HG02870 (cell line): ENCODE results near the gene QSOX1.

Experiments
- ATAC-seq: cut with Tn5 transposase; IDR thresholded peaks from one replicate; pipeline ENCODE4 v1.9.1; 2021; ENCODE audit warnings: mild to moderate bottlenecking, moderate library complexity; ENCODE audit not compliant: unreplicated experiment

Gene QSOX1

DNA sequence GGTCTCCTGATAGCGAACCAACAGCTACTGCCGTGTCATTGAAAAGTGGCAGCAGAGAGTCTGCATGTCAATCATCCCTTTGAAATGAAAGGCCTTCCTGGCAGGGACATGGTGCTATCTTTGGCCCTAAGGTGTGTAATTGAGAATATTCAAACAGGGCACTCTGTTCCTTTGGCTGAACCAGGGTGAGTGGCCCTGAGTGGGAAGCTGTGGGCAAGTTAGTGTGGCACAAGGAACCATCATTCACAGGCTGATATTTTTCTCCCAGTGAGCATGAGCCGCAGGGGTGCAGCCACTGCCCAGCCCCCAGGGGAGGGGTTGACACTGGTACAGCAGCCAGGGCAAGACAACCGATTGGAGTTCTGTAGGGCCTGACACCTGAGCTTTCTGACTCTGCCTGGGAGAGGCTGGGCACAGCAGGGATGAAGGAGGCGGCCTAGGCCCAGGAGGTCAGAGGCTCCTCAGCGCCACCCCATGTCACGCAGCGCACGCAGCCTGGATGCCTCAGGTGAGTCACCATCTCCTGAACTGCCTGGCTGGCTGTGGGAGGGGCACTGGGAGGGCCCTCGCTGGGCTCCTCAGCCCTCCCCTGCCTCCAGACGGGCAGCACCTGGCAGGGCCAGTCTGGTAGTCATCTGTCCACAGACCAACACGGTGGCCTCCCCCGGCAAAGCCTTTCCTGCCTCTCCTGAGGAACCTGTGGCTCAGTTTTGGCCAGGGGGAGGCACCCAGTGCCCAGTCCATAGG is 13.2 kb downstream of the QSOX1 start:
- no peak for ATAC-seq

DNA sequence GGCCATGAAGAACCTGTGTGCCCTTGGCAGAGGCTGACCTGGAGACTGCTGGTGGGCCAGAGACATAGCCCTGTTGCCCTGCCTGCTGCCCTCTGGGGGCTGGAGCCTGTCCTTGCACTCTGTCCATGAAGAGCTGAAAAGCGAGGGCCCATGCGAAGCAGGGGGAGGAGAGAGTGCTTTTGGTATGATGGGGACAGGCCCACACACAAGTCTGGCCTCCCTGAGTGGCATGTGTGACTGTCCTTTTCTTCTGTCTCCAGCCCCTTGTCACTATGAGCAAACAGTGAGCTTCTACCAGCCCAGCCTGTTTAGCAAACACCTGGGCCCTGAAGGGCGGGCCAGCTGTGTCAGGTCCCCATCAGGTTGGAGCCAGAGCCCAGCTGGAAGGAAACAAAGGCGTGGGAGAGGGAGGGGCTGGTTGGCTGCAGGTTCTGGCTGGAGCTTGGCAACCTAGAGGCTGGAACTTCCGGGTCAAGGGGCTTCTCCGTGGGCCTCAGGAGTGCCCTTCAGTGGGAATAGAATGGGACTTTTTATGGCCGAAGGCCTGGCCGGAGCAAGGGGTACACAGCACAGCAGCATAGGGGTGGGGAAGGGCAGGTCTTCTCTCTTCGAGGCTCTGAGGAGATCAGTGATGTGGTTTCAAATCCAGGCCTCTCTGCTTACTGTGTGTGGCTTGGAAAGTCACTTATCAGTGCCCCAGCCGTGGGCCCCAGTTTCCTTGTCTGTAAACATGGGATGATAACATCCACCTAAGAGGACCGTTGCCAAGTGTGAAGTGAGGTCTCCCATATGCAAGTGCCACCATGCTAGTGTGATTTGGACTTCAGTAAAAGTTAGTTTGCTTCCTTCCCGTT is 14.3 kb downstream of the QSOX1 start:
- ATAC-seq = peak; percentile 85

DNA sequence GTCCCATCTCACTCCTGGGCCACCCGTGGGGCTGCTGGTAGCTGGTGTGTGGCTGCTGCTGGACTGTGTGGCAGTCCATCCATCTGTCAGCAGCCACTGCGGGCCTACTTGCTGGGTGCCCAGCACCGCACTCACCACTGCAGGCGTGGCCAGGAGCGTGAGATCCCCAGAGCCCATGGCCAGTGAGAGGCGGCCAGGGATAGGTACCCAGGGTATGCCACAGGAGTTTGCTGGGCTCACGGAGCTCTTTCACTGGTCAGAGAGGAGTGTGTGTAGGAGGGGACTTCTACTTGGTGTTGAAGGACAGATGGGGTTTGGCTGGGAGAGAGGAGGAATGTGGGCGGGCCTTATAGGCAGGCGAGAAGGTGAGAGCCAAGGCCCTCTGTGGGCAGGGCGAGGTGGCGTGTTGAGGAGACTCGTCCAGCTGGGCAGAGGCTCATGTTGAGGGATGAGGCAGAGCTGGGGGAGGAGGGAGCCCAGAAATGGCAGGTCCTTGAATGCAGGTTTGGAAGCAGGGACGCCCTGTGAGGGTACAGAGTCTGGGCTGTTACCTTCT is 15.0 kb downstream of the QSOX1 start:
- ATAC-seq = no peak

DNA sequence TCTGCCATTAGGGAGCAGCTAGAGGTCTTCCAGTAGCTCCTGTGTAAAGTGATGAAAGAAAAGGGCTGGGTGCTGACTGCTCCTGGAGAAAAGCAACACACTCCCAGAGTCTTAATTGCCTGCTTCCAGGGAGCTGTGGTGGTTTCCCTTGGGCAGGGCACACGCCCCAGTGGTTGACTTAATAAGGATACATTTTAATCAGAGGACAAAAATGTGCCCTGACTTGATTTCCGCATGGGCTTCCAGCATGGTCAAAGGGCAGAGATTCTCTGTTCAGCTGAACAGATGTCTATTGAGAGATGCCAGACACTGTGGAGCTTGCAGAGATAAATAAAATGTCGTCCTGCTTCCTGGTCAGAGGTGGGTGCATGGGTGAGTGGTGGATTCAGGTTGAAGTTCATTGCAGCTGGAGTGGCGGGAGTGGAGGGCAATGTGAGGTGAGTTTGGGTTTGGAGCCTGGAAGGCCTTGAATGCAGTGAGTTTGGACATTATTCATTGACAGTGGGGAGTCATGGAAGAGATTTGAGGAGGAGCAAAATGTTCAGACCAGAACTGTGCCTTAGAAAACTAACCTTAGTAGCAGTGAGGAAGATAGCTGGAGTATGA is 16.0 kb downstream of the QSOX1 start:
- no peak for ATAC-seq

DNA sequence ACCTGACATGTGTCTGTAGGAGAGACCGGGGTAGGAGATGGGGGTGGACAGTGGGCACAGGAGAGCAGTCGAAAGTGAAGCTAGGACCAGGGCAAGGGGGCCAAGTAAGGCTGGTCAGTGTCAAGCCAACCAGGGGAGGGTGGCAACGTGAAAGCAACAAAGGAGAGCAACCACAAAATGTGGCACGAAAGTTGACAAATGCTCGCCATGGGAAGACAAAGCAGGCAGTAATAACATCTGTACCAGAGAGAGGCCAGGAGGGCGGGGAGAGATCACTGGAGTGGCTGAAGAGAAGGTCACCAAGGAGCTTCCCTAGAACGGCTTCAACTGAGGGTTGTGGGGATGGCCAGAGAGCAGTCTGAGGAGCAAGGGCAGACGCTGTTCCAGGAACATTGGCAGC is 17.0 kb downstream of the QSOX1 start:
- ATAC-seq = no peak

DNA sequence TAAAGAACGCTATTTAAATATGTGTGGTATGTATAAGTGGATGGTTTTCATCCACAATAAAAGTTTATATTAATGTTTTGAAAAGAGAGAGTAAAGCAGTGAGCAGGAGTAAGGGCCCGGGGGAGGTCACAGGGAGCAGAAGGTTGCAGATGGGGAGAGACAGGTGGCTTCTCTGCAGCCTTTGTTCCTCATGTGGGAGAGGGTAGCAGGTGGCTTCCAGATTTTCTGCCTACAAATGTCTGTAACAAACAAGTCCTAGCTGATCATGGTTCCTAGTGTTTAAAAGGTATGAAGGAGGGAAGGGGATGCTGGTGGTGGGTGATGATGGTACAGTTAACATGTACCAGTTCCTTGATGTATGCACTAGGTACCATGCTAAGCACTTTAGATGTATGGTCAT is 18.8 kb downstream of the QSOX1 start:
- ATAC-seq = no peak

DNA sequence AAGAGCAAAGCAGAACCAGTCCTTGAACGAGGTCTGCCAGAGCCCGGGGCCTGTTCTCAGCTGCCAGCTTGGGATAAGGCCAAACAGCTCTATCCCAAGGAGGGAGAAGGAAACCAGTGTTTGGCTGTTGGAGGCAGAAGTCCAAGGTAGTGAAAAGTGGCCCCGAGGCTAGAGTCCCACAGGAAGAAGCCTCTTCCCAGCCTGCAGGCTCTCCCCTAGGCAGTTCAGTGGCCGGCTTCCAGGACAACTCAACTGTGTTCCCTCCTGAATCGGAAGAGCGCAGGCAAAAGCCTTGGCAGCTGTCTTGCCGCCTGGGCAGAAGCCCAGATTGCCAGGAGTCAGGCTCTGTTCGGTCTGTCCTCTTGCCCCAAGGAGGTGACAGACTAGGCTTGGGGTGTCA is 19.3 kb downstream of the QSOX1 start:
- ATAC-seq = no peak

DNA sequence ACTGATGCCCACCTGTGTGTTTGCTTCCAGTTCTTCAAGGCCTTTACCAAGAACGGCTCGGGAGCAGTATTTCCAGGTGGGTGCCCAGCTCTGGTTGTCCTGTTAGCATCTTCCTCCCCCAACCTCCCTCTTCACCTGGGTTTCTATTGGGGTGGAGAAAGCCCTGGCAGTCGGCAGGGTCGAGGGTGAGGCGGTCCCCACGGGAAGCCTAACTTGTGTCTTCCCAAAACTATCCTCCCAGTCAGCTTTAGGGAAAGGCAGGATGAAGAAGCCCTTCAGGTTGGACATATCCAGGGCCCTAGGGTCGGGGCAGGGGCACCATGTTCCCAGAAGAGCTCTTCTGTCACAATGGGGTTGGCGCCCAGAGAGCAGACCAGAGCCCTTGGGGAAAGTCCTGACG is 20.6 kb downstream of the QSOX1 start:
- ATAC-seq = no peak

DNA sequence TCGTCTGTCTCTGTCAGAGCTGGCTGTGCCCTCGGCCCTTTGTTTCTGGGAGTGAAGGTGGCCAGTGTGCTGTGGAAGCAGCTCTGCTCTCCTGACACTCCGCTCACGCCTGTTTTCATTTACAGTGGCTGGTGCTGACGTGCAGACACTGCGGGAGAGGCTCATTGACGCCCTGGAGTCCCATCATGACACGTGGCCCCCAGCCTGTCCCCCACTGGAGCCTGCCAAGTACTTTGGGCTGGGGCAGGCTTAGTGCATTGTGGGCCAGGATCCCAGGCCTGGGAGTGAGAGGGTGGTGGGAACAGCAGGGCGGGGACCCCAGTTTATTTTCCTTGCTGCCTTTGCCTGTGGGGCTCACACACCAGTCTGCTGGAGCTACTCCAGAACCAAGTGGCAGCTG is 21.1 kb downstream of the QSOX1 start:
- ATAC-seq = no peak

DNA sequence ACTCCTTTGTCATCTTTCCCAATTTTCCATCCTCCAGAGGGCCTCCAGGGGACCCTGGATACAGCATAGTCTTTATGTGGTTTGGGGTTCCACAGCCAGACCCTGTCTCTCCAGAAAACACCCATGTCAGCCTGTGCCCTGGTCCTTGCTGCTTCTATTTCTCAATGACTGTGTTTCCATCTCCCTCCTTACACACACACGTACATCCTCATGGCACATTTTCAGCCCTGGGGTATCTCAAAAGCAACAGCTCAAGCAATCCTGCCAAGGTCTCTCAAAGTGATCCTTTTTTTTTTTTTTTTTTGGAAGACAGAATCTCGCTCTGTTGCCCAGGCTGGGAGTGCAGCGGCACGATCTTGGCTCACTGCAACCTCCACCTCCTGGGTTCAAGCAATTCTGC is 22.3 kb downstream of the QSOX1 start:
- ATAC-seq = no peak

DNA sequence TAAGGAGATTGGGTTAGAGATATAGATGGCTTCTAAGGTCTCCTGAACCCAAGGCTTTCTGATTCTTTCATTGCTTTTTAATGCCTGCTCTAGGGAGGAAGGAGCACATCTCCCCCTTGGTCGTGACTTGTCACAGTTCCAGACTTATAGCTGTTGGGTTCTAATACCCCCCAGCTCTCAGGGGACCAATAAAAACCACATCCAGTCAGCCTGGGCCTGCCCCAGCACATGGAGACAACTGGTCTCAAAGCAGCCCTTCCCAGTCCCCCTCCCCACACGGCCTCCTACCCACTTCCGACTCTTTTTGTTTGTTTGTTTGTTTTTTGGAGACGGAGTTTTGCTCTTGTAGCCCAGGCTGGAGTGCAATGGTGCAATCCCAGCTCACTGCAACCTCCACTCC is 23.3 kb downstream of the QSOX1 start:
- no peak for ATAC-seq

DNA sequence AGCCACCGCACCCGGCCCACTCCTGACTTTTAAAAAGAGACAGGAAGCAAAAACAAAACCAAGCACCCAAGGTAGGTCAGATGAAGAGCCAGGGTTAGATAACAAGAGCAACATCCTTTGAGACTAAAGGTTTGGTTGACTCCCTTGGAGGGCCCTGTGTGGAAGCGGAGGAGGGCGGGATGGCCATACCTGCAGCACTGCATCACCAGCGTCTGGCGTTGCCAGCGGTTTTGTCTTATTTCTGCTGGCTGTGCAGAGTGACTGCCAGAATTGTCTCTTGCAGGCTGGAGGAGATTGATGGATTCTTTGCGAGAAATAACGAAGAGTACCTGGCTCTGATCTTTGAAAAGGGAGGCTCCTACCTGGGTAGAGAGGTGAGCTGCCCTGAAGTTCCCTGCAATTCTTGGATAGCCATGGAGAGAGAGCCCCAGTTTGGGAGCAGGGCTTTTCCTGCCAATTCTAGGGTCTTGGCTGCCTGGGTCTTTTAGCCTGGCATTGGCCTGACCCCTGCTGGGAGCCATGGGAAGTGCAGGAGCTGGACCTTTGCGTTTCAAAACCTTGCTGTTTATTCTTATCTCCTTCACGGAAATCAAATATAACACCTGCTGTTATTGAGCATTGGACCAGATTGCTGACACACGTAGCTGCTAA is 24.0 kb downstream of the QSOX1 start:
- no peak for ATAC-seq

DNA sequence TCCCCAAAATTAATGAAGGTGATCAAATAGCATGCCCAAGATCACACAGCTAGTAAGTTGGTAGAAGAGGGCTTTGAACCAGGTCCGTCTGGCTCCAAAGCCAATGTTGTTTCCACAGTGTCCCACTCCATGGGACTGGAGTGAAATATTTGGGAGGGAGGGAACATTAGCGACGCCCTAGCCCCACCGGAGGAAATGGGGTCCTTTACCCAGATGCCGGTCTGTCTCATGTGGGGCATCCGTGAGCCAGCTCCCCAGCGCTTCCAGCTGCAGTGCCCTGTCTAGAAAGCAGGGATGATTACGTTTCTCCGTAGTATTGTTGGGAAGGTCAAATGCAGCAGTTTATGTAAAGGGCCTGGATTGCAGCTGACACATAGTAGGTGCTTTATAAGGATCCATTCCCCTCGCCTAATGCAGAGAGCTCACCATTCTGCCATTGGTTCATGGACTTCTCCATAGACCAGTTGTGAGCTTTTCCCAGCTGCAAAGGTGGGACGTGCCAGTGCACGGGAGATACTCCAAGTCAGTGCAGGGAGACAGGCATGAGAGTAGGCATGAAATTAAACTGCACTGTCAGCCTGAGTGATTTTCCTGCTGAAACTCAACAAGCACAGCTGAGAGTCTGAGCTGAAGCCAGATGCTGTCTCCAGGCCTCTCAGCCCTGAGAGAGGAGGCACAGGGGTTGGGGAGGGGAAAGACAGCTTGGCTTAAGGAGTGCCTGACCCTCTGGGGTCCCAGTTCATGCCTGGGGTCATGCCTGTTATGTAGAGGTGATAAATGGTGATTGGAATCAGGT is 24.7 kb downstream of the QSOX1 start:
- no peak for ATAC-seq

DNA sequence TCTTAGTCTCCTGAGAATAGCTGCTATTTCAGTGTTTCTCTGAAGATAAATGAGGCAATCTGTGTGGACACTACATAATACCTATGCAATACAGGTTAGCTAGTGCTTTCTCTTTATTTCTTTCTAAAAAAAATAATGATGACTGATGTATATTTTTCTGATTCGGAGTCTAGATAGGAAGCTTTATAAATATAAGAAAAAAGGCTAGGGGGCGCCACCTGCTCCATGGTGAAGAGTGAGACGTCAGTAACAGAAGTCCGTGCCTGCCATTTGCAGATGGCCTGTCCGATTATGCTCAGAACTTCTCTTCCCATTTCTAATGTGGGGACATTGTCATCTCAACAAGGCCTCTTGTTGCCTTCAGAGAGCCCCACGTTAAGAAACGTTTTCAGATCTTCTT is 26.4 kb downstream of the QSOX1 start:
- ATAC-seq = no peak

DNA sequence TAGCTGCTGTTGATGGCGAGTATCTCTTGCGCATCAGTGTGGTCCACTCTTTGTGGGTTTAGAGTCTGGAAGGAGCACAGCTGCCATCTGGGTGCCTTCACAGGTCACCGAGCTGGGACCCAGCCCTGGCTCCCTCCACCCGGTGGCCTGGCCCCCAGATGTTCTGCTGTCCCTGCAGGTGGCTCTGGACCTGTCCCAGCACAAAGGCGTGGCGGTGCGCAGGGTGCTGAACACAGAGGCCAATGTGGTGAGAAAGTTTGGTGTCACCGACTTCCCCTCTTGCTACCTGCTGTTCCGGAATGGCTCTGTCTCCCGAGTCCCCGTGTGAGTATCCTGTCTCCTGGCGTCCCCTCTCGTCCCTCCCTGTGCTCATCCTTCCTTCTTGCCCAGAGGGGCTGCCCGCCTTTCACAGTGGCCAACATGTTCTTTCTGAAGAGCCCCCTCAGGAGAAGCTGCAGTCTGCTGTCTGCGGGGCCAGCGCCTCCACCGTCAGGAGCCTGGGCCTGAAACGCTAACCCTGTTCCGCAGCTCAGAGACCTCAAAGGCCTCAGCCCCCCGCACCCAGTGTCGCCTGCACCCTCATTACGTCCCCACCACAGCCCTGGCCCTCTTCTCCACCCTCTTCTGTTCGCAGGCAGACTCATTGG is 27.4 kb downstream of the QSOX1 start:
- ATAC-seq = no peak

DNA sequence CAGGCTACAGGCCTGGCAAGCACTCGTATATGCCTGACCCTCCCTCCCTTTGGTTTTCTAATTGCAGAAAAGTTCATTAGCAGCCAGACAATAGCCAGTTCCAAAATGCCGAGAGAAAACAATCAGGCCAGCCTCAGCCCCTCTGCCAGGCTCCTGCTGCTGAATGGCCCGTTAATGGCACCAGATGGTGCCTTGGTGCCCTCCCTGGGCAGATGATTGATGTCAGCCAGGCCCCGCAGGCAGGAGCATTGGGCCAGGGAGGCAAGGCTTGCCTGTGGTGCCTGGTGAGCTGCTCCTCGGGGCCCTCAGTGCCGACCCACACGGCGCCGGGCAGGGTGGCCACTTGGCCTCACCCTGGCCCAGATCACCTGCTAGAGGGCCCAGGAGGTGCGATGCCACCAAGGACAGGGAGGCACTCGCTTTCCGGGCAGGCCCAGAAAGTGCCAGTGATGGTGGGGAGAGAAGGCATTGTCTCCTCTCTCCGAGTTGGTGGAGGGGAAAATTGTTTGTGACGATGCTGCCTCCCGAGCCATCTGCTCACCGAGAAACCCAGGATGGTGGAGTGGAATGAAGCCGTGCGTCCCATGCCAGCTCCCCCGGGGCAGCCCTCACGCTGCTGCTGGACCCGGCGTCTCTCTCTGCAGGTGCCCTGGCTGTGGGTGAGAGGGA is 28.1 kb downstream of the QSOX1 start:
- ATAC-seq = no peak

DNA sequence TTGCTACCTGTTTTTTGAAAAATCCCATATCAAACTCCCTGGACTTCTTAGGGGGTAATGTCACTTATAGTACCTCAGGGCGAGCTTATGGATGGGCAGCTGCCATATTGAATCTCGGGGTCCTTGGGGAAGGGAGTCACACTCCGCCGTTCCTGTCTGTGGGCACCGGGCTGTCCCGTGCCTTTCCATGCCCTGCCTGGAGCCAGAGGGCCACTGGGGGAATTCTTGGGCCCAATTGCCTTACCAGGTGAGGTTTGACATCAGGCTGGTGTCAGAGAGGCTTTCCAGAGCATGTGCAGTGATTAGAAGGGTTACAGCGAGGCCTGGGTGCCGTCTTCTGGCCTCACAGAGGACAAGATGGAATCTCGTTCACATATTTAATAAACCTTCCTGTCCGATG is 28.8 kb downstream of the QSOX1 start:
- no peak for ATAC-seq

DNA sequence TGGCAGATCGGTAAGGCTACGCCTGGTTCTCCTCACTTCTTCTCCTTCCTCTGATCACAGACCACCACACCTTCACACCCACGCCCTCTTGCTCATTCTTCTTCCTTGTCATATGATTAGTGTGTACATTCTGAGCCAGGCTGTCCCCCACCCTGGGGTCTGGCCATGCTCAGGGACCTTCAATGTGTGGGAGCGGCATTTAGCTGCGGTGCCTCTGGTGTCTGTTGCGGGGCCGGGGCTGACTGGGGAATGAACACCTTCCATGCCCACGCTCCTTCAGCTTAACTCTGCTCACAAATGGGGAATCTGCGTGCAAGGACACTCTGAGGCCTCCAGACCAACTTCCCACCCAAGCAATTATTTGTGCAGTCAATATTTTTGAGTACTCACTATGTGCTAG is 29.4 kb downstream of the QSOX1 start:
- no peak for ATAC-seq

DNA sequence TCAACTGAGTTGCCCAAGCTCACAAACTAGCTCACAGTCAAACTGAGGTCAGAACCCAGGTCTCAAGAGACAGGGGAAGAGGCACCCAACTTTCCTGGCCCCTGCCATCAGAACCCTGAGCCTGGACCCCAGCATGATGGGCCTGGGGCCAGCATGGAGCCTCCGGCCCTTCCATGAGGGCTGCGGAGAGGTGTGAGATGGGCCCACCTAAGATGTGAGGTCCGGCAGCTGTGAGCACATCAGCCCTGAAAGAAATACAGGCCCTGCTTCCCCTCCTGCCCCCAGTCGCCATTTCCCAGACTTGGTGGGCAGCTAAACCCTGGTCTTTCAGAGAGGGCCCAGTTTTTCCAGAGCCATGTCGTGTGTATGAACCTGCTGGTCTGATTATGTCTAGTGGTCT is 30.6 kb downstream of the QSOX1 start:
- ATAC-seq = no peak
